ENCODE results near the gene KCNJ14.

DNA sequence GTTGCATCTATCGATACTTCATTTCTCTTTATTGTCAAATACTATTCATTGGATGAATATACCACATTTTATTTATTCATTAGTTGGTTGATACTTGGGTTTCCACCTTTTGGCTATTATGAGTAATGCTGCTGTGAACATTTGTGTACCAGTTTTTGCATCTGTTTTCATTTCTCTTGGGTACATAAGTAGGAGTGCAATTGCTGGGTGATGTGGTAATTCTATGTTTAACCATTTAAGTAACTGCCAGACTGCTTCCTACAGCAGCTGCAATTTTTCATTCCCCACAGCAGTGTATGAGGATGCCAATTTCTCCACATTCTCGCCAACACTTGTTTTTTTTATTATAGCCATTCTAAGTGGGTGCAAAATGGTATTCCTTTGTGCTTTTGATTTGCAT lies 2.6 kb downstream of the KCNJ14 start:
- TF ChIP-seq POLR2AphosphoS5 (IDR thresholded peaks at IDR 0.05; ENCODE audit: insufficient read depth in 1 of 2, low read depth in 1 of 2) = no peak
- TF ChIP-seq POLR2A (IDR thresholded peaks at IDR 0.05) = no peak

All from vagina (tissue), 2 donors.